Measurements from ENCODE around the gene RGPD5. TPM values are rescaled to one million over a fixed set of nuclear protein-coding genes. Genes with fewer than 3 reads are reported as not detected.
"Not testable (repeated sequence)": the region's sequence is repeated elsewhere in the genome, so short reads cannot be mapped to it uniquely, and the experiment has no call there.

The RGPD5 gene
- total and polyA plus RNA-seq, 2 of the 8 experiments (the other 6 are each of a cell fraction or from before 2014, with no cell fraction given): 2.9 to 26.1 TPM

- H3K23ac ChIP-seq (ENCODE audit: insufficient read length); FAIRE-seq; H2AFZ ChIP-seq (ENCODE audit: low read length); H3K56ac ChIP-seq (replicated peaks; ENCODE audit: insufficient read length, low read depth, low read length); H3K27ac ChIP-seq (ENCODE audit: low read depth, low read length); DNase-seq (ENCODE audit: low read depth in 1 of 2, low spot score in 2 of 2); H4K8ac ChIP-seq (ENCODE audit: extremely low read depth, insufficient read depth, low read length); H2BK12ac ChIP-seq (ENCODE audit: low read depth, low read length); H2BK120ac ChIP-seq (replicated peaks; ENCODE audit: low read depth, low read length); POLR2A ChIA-PET (ENCODE audit: partially characterized antibody); H3K4me1 ChIP-seq (replicated peaks in 1 of 4; ENCODE audit: control insufficient read depth in 3 of 4, insufficient read depth in 4 of 4, low read length in 3 of 4); H2AK5ac ChIP-seq (ENCODE audit: low read depth, low read length); H3K4ac ChIP-seq (replicated peaks; ENCODE audit: insufficient read length, low read depth, low read length); H3K4me2 ChIP-seq (ENCODE audit: insufficient read depth in 1 of 2, low read depth in 2 of 2, low read length in 2 of 2); H4K5ac ChIP-seq (ENCODE audit: insufficient read length, low read depth, low read length); CTCF ChIA-PET (ENCODE audit: partially characterized antibody); H3K36me3 ChIP-seq (ENCODE audit: control insufficient read depth in 2 of 4, insufficient read depth in 4 of 4, low read length in 3 of 4); H3K27me3 ChIP-seq (replicated peaks in 1 of 4; ENCODE audit: control insufficient read depth in 3 of 4, extremely low read depth in 1 of 4, insufficient read depth in 3 of 4, low read length in 3 of 4); H4K91ac ChIP-seq (replicated peaks; ENCODE audit: insufficient read length, low read length); H3K9ac ChIP-seq (replicated peaks in 1 of 4; ENCODE audit: extremely low read depth in 1 of 4, low read depth in 3 of 4, low read length in 3 of 4); H2BK20ac ChIP-seq (ENCODE audit: low read length); H3K14ac ChIP-seq (ENCODE audit: insufficient read length); H3K79me2 ChIP-seq (ENCODE audit: control insufficient read depth in 1 of 2, insufficient read depth in 2 of 2, low read length in 2 of 2); H2BK15ac ChIP-seq (ENCODE audit: low read length); H4K20me1 ChIP-seq (replicated peaks in 1 of 2; ENCODE audit: control insufficient read depth in 1 of 2, insufficient read depth in 2 of 2, low read length in 2 of 2); H2BK5ac ChIP-seq (ENCODE audit: low read depth, low read length); H3K4me3 ChIP-seq (ENCODE audit: extremely low read depth in 1 of 4, insufficient read depth in 2 of 4, low read depth in 3 of 4, low read length in 4 of 4); H3K23me2 ChIP-seq (ENCODE audit: low read depth, low read length); H3K18ac ChIP-seq (ENCODE audit: extremely low read depth, low read length); H3K79me1 ChIP-seq (ENCODE audit: low read depth, low read length); H3K9me3 ChIP-seq (ENCODE audit: insufficient read depth in 2 of 2, low read depth in 1 of 2, low read length in 1 of 2): not testable (repeated sequence)
- WGBS, 2 experiments (ENCODE audit: extremely low coverage in 1 of 2, insufficient coverage in 1 of 2, insufficient read length in 1 of 2, insufficient replicate concordance in 2 of 2, low coverage in 1 of 2, low lambda C conversion rate in 2 of 2, missing lambda C conversion rate in 1 of 2): 92% methylated on average over 6 of the region's 8 CpGs; no CpG with 5 or more reads in 1 of the 2 experiments
Measured at GRCh38 chr2:109766886-109767578, 27.1 kb upstream of the RGPD5 start.

GRCh38 chr2:109768934-109769333 lies 25.2 kb upstream of the RGPD5 start:
- H2BK5ac ChIP-seq (ENCODE audit: low read depth, low read length); H3K79me1 ChIP-seq (ENCODE audit: low read depth, low read length); H3K27ac ChIP-seq (ENCODE audit: low read depth, low read length); H3K27me3 ChIP-seq (replicated peaks in 1 of 4; ENCODE audit: control insufficient read depth in 3 of 4, extremely low read depth in 1 of 4, insufficient read depth in 3 of 4, low read length in 3 of 4); H3K4me1 ChIP-seq (replicated peaks in 1 of 4; ENCODE audit: control insufficient read depth in 3 of 4, insufficient read depth in 4 of 4, low read length in 3 of 4); CTCF ChIA-PET (ENCODE audit: partially characterized antibody); FAIRE-seq; H4K20me1 ChIP-seq (replicated peaks in 1 of 2; ENCODE audit: control insufficient read depth in 1 of 2, insufficient read depth in 2 of 2, low read length in 2 of 2); H2AFZ ChIP-seq (ENCODE audit: low read length); H3K79me2 ChIP-seq (ENCODE audit: control insufficient read depth in 1 of 2, insufficient read depth in 2 of 2, low read length in 2 of 2); DNase-seq (ENCODE audit: low read depth in 1 of 2, low spot score in 2 of 2); H3K4me2 ChIP-seq (ENCODE audit: insufficient read depth in 1 of 2, low read depth in 2 of 2, low read length in 2 of 2); H3K23me2 ChIP-seq (ENCODE audit: low read depth, low read length); H3K56ac ChIP-seq (replicated peaks; ENCODE audit: insufficient read length, low read depth, low read length); H3K9ac ChIP-seq (replicated peaks in 1 of 4; ENCODE audit: extremely low read depth in 1 of 4, low read depth in 3 of 4, low read length in 3 of 4); H2BK20ac ChIP-seq (ENCODE audit: low read length); H3K36me3 ChIP-seq (ENCODE audit: control insufficient read depth in 2 of 4, insufficient read depth in 4 of 4, low read length in 3 of 4); H3K23ac ChIP-seq (ENCODE audit: insufficient read length); H2AK5ac ChIP-seq (ENCODE audit: low read depth, low read length); H2BK15ac ChIP-seq (ENCODE audit: low read length); H2BK120ac ChIP-seq (replicated peaks; ENCODE audit: low read depth, low read length); H2BK12ac ChIP-seq (ENCODE audit: low read depth, low read length); H4K8ac ChIP-seq (ENCODE audit: extremely low read depth, insufficient read depth, low read length); H3K9me3 ChIP-seq (ENCODE audit: insufficient read depth in 2 of 2, low read depth in 1 of 2, low read length in 1 of 2); POLR2A ChIA-PET (ENCODE audit: partially characterized antibody); H4K5ac ChIP-seq (ENCODE audit: insufficient read length, low read depth, low read length); H4K91ac ChIP-seq (replicated peaks; ENCODE audit: insufficient read length, low read length); H3K4ac ChIP-seq (replicated peaks; ENCODE audit: insufficient read length, low read depth, low read length); H3K4me3 ChIP-seq (ENCODE audit: extremely low read depth in 1 of 4, insufficient read depth in 2 of 4, low read depth in 3 of 4, low read length in 4 of 4); H3K14ac ChIP-seq (ENCODE audit: insufficient read length); H3K18ac ChIP-seq (ENCODE audit: extremely low read depth, low read length): not testable (repeated sequence)
- 85% methylated on average over 6 of the region's 10 CpGs; no CpG with 5 or more reads in 1 of the 2 experiments for WGBS, 2 experiments (ENCODE audit: extremely low coverage in 1 of 2, insufficient coverage in 1 of 2, insufficient read length in 1 of 2, insufficient replicate concordance in 2 of 2, low coverage in 1 of 2, low lambda C conversion rate in 2 of 2, missing lambda C conversion rate in 1 of 2)

Measured in H1 (cell line).